Hematopoietic multipotent progenitor cell treated with erythropoietin and hydrocortisone succinate and interleukin-3 and kit ligand, for 8 days (in vitro differentiated cells): ENCODE measurements around the gene TPM3.

Experiments
- DNase-seq: peaks from one replicate; pipeline ENCODE4 v3.0.0-alpha.2; 2015

The TPM3 gene

DNA sequence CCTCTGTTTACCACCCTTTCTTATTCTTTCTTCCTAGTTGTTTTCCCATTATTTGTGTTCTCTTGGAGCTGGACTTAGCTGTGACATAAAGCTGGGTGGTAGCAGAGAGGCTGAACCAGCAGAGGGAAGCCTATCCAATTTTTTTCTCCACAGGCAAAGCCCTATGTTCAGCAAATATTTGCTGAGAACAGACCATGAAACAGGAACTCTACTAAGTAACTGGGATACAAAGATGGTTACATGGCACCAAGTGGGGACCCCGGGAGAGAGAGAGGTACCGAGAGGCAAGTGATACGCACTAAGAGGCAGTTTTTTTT is 7.6 kb upstream of the TPM3 start:
- no peak for DNase-seq

DNA sequence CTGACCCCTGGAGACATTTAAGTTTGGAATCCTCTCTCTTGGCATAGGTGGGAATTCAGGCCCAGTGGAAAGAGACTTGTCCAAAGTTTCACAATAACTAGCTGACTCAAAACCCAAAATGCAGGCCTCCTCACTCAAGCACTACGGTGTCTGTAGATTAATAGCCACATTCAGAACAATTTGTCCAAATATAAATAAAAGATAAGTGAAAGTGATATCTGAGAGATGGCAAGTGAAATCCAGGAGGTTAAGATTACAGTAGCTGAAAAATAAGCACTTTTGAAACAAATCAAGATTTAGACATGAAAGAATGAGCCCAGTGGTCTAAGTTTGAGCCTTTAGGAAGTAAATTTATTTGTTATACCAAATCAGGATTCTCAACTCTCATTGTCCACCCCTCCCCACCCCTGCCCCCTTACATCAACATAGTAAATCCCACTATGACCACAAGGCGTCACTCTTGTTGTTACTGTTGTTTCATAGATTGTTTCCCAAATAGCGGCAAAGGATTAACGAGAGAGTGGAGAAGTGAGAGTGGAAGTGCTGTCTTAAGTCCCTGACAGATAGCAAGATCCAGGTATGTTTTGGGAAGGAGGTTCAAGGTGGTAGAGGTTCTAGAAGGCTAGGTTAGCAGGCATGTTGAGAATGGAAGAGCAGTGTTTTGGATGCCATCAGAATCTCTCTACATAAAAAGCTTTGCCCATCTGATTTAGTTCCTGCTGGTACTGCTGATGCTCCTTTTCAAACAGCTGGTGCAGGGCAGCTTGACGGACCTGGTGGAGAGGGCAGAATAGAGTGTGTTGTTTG is 7.1 kb upstream of the TPM3 start:
- peak; percentile 74 for DNase-seq

DNA sequence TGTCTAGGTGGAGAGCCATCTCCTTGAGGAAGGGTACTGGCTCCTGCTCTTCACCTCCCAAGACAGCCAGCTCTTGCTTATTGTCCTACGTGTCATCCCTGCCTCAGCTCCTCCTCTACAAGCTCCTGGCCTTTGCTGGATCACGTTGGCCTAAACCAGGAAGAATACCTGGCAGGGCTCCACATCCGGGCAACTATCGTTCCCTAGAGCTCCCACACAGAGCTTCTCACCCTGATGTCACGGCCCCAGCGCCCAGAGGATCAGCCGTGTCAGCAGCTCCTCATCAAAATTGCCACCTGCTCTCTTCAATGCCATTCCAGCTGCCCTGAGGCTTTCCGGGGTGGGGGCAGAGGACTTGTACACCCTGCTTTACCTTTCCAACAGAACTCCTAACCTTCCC is 1.9 kb upstream of the TPM3 start:
- DNase-seq = no peak

GRCh38 chr1:154192476-154192875 is 576 bp upstream of the TPM3 start:
- DNase-seq = no peak

- no peak for DNase-seq
Observed at GRCh38 chr1:154190550-154190949, 1.4 kb downstream of the TPM3 start.

DNA sequence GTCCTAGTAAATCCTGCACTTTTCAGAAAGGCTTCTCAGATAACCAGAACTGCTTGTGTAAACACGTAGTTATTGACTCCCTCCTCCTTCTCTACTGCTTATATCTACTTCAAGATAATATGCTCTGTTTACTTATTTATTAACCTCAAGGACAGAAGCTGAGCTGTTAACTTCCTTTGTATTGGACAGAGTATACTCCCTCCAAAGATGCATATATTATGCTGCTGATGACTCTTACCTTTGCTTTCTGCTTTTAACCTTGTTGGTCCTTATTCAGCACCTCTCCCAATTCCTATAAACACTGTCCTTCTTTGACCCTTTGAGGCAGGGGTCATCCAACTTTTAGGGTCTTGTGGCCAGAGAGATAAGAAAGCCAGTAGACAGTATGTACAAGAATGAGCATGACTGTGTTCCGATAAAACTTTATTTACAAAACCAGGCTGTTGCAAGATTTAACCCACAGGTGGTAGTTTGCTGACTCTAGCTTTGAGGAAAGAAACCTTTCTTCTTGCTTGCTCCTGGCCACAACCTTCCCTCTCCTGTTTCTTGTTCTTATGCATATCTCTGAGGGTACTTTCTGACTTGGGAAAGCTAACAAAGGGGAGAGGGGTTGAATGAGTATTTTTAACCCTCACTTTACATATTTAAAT is 4.9 kb downstream of the TPM3 start:
- peak; percentile 27 for DNase-seq

DNA sequence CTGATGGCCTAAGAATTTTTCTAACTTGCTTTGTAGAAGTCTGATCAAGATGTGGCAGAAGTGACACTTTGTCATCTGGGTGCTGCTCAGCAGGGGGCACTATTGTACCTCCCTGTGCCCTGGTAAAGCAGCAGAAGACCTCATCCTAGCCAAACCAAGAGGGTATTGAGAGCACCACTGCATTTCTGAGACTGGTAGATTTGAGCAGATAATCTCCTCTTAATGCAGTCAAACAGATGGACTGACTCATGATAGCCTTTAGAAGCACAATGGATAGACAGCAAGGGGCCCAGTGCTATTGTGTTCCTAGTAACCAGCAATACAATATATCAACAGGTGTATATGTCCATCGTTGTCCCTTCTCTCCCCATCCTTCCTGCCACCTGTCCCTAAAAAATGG is 5.7 kb downstream of the TPM3 start:
- peak; percentile 84 for DNase-seq

- DNase-seq = peak; percentile 97
Observed at GRCh38 chr1:154183046-154183915, 8.6 kb downstream of the TPM3 start.

- DNase-seq = peak; percentile 78
Observed at GRCh38 chr1:154182344-154183045, 9.4 kb downstream of the TPM3 start.

DNA sequence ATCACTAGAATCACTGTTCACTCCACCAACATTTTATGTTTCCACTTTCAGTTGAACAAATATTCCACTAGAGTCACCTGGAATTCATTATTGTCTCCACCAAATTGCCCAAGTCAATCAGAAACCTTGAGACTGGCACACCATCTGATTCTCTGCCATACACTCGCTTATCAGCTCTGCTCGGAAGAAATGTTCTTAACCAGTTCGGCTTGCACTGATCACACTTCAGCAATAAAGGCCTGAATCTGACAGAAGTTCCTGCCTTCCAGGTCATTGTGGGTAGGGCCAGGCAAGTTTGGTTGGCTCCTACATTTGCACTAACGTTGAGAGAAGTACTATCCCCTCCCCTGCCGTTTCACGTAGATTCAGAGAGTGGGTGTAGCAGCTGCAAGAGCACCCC is 10.0 kb downstream of the TPM3 start:
- DNase-seq = peak; percentile 86

- peak; percentile 32 for DNase-seq
Observed at GRCh38 chr1:154179946-154180687, 11.8 kb downstream of the TPM3 start.

DNA sequence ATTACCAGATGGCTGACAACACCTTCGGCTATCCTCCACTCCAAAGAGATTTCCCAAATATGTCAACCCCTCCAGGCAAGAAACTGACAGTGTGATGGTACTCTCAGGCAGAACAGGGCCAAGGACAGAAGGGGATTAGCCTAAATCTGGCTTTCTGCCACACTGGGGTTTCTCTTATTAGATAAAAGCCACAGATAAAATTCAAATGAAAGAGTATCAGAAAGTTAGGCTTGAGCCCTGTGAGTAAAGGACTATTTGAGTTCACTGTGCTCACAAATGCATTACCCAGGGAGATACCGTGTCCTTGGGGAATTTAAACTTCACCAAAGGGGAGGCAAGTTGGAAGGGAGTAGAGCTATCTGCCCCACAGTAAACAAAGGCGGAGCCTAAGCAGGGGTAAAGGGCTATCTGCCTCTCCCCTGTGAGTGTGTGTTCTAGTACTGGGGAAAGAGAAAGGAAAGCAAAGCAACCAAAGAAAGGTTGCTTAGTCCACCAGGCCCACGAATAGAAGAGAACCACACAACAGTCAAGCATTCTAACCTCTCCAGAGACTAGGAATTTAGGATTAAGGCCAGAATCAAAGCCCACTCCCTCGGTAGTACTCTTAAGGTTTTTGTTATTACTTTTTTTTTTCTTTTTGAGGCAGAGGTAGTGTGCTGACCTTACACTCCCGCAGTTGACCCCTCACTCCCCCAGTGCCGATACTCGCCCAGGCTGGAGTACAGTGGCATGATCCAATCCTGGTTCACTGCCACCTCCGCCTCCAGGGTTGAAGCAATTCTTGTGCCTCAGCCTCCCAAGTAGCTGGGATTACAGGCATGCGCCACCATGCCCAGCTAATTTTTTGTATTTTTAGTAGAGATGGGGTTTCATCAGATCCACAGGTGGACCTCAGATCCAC is 12.7 kb downstream of the TPM3 start:
- peak; percentile 54 for DNase-seq

DNA sequence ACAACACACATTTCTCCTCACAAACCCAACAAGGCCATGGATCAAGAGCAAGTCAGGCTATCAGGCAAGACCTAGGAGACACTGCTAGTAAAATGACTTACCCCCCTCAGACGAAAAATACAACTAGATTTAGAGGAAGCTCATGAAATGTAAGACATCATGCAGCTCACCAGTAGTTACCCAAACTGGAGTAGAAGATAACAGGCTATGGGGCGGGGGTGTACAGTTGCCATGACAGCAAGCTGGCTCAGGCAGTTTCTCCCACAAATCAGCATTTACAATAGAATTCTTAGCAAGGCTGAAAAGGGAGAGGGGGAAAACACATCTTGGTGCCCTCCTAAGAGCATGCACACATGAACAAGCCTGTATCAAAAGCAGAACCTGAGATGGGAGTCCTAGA is 13.9 kb downstream of the TPM3 start:
- peak; percentile 73 for DNase-seq

GRCh38 chr1:154176337-154176736 is 15.6 kb downstream of the TPM3 start:
- DNase-seq = peak; percentile 55

GRCh38 chr1:154174654-154175053 is 17.2 kb downstream of the TPM3 start:
- DNase-seq = no peak

GRCh38 chr1:154171880-154172279 is 20.0 kb downstream of the TPM3 start:
- no peak for DNase-seq

- no peak for DNase-seq
Observed at GRCh38 chr1:154171223-154171583, 20.7 kb downstream of the TPM3 start.

GRCh38 chr1:154170547-154171222 is 21.2 kb downstream of the TPM3 start:
- no peak for DNase-seq

GRCh38 chr1:154167461-154167860 is 24.4 kb downstream of the TPM3 start:
- no peak for DNase-seq

- no peak for DNase-seq
Observed at GRCh38 chr1:154166207-154166606, 25.7 kb downstream of the TPM3 start.

- DNase-seq = peak; percentile 21
Observed at GRCh38 chr1:154159554-154159953, 32.3 kb downstream of the TPM3 start.
